SIG-M5 (cell line): Measurements from ENCODE around the gene KLF7.

ENCODE experiments used
- DNase-seq: peaks from one replicate; lab custom pipeline; 2025; lab: John Stamatoyannopoulos, UW

KLF7 gene

GRCh38 chr2:207149249-207150213, 16.2 kb downstream of the KLF7 start:
- no peak for DNase-seq

- no peak for DNase-seq
Observed at GRCh38 chr2:207148020-207148419, 17.7 kb downstream of the KLF7 start.

GRCh38 chr2:207144173-207144785, 21.5 kb downstream of the KLF7 start:
- DNase-seq: no peak

DNA sequence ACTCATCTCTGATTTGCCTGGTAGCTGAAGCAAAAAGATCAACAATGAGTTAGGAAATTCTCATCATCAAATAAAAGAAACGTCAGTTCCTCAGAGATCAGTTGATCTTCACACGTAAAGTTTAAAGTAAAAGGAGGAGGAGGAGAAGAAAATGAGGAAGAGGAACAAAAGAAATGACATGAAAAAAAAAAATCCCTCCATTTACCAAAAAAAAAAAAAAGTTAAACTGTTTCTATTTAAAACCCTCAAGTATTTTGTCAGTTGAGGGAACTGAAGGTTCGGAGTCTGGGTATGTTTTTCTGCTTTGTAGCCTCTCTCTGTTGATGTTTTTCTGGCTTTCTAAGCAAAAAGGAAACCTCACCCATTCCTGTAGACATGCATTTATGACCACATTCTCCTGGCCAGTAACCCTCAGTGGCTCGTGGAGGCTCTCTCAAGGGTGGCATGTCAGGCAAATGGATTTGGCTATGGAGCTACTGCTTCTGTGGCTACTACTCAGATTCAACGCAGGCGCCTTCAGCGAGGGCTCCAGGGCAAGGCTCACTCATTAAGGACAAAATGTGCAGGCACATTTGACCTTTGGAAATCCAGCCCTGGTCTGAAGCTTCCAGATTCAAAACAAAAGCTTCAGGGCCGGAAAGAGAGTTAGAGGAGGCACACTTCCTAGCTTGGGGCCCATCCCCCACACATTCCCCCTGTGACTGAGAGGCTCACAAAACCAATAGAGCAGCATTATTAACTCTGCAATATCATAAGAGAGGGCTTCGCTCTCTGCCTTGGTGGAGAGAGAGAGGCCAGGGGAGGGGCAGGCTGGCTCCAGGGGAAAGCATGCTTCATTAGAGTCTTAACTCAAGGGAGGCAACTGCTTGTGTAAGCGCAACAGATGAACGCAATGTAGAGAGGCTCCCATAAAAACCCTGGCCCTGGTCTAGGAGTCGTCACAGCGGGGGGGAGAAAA, 22.3 kb downstream of the KLF7 start:
- DNase-seq: peak; percentile 78

GRCh38 chr2:207142461-207142860, 23.3 kb downstream of the KLF7 start:
- DNase-seq: no peak

DNA sequence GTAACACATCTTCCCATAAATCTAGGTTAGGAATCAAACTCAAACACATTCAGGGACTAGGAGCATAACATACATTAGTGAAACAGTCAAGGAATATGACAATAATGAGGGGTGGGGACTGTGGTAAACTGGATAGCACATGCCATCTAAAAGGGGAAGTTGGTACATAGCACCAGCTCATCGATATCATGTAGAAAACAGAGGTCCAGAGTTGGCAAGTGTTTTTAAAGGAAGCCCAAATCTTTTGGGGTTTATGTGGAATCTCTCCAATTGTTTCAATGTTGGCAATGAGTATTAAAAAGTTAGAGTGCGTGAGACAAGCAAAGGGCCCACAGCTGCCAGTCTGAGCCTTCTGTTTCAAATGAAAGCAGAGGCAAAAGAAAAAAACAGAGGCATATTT, 24.4 kb downstream of the KLF7 start:
- no peak for DNase-seq

DNA sequence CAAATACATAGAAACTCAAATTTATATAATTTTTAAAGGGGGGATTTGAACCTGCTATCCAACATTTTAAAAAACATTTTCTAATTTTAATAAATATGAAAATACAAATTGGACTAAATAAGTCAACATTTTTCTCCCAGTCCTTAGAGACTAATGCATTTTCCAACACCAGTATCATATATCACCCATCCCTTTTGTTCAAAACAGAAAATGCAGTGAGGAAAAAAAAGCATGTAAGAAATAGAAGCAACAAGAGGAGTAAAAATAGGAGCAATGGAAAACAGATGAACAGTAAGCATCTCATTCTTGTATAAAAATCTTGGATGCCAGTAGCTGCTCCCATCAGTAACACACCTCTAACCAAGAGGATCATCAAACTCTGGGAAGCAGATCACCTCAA, 25.5 kb downstream of the KLF7 start:
- DNase-seq: no peak

DNA sequence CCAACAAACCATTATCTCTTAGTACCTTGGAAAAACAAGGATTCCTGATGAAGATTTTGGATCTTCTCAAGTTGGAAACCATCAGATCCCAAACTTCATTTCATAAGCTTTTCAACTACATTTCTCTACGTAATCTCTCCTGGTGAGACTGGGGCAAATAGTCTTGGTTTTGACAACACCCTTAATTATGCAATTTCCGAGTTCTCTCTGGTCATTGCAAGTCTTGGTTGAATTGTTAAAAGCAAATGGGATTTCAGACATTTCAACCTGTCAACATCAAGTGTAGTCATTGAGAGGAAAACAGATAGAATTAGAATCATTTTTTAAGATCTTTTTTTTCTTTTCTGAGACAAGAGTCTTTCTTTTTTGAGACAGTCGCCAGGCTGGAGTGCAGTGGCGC, 26.2 kb downstream of the KLF7 start:
- no peak for DNase-seq

DNA sequence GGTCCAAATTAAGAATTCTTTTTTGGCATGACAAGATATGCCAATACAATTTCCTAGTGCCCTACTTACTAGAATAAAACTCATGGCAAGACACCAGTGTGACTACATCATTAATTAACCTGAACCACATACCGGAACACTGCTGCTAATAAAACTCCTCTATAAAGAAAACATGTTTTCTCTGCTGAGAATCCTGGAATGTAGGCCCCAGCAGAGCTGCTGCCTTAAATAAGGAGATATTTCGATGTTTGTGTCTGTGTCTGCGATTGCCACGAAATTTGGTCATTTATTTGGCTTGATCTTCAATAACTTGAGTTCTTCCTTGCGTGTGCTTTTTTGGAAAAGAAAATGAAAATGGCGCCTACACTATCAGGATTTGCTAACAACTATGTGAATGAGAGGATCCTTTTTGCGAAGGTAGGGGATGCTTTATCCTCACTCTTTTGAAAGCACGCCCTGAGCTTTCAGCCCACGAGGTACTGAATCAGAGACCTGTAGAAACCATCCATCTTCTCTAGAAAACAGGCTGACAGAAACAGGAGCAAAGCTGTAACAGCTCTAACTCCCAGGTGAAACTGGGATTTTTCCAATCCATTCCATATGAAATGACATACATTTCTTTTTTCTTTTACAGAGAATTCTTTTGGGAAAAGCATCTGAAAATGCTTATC, 27.0 kb downstream of the KLF7 start:
- no peak for DNase-seq

- no peak for DNase-seq
Observed at GRCh38 chr2:207137596-207138337, 28.0 kb downstream of the KLF7 start.

GRCh38 chr2:207136874-207137273, 28.9 kb downstream of the KLF7 start:
- DNase-seq: no peak

GRCh38 chr2:207135801-207136457, 29.8 kb downstream of the KLF7 start:
- no peak for DNase-seq

GRCh38 chr2:207135340-207135739, 30.4 kb downstream of the KLF7 start:
- DNase-seq: no peak

- DNase-seq: no peak
Observed at GRCh38 chr2:207133820-207134519, 31.8 kb downstream of the KLF7 start.

- no peak for DNase-seq
Observed at GRCh38 chr2:207133458-207133819, 32.3 kb downstream of the KLF7 start.

- no peak for DNase-seq
Observed at GRCh38 chr2:207132019-207132418, 33.7 kb downstream of the KLF7 start.

GRCh38 chr2:207131594-207131993, 34.2 kb downstream of the KLF7 start:
- DNase-seq: no peak

DNA sequence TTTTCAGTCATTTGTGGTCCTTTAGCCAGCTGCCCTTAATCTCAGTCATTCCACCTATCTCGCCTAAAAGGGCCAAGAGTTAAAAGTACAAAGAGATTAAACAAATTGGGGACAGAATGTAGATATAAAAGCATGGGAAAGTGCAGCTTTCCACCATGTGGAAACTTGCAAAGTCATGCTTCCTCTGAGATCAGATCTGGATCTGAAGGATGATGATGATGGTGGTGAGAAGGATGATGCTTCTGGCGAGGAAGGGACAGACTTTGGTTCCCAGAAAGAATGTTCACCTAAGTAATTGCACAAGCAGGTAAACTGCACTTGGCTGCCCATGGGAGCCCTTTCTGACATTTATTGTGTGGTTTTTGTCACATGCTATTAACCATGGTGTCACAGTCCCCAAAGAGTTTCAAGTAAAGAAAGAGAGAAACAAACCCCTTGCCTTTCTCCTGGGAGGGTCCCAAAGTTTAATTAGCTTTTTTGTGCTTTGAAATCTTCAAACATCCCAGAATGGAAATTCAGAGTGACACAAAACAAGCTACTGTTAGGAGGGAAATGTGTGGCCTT, 34.7 kb downstream of the KLF7 start:
- no peak for DNase-seq

DNA sequence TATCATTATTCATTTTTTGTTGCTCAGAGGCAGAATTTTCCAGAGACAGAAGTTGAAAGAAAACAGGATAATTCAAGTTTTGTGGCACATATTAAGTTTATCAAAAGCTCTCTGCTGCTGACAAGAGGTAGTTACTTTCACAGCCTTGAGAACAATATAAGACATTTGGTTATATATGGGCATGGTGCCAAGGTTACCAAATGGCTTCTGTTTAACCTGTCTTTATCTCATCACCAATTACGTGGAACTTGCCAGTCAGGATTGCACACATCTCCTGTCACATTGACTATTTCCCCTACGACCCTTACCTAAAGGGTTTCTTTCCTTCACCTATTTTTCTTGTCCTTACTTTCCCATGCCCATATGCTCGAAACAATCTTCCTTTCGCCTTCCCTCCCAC, 35.9 kb downstream of the KLF7 start:
- DNase-seq: no peak

- DNase-seq: no peak
Observed at GRCh38 chr2:207128867-207129266, 36.9 kb downstream of the KLF7 start.
